Measurements from ENCODE around the gene SCT.

DNA sequence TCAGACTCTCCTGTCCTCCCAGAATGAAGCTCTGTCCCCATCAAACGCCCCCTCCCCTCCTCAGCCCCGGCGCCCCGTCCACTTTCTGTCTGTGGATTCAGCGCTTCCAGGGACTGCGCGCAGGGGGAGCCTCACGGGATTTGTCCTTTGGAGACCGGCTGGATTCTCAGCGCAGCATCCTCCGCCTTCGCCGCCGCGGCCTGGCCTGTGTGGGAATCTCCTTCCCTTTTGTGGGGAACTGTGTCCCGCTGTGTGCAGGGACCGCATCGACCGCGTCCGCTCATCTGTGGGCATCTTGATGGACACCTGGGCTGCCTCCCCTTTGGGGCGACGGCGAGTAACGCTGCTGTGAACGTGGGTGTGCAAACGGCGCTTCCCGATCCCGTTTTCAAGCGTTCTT is 1.1 kb upstream of the SCT start:
- TF ChIP-seq CTCF (IDR thresholded peaks at IDR 0.05; ENCODE audit: extremely low read depth in 1 of 2, insufficient read depth in 1 of 2, low read depth in 1 of 2, low read length in 2 of 2), result no peak
- peak; percentile 45 for TF ChIP-seq EZH2 (IDR thresholded peaks at IDR 0.05; ENCODE audit: borderline replicate concordance, low read depth, low read length, severe bottlenecking)
- no peak for TF ChIP-seq MAX (IDR thresholded peaks at IDR 0.05; ENCODE audit: insufficient read depth, insufficient read length)
- TF ChIP-seq POLR2A (IDR thresholded peaks at IDR 0.05; ENCODE audit: low read depth, low read length), result no peak
- no peak for TF ChIP-seq POLR2AphosphoS5 (IDR thresholded peaks at IDR 0.05; ENCODE audit: insufficient read depth, low read depth, low read length)
- no peak for TF ChIP-seq JUN (IDR thresholded peaks at IDR 0.05; ENCODE audit: borderline replicate concordance, insufficient read depth, insufficient read length, low read depth)
- TF ChIP-seq FOS (IDR thresholded peaks at IDR 0.05; ENCODE audit: borderline replicate concordance, insufficient read depth, low read length), result no peak

Measured in endothelial cell of umbilical vein (primary cell).